Raji (cell line): ENCODE data around the gene MAPK12.

ENCODE experiments used
- POLR2A ChIP-seq: IDR thresholded peaks from 2 replicates; pipeline ENCODE4 v1.6.1; 2011; ENCODE audit warnings: low read depth, low read length, control low read depth; ENCODE audit not compliant: insufficient read depth

Gene MAPK12

DNA sequence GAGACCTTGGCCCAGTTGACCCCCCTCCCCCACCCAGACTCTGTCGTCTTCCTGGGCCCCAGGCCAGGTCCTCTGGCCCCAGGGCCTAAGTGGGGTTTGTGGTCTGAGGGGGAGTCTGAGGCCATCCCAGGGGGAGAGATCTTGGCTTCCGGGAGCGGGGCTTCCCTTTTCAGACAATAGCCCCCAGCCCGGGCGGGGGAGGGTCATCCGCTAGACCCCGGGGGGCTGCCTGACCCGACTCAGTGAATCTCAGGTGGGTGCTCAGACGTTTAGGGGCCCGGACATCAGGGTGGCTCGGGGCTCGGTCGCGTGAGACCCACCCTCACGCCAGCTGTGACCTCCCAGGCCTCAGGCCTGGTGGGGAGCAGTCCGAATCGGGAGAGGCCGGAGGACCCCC lies 8.1 kb upstream of the MAPK12 start:
- TF ChIP-seq POLR2A = no peak

DNA sequence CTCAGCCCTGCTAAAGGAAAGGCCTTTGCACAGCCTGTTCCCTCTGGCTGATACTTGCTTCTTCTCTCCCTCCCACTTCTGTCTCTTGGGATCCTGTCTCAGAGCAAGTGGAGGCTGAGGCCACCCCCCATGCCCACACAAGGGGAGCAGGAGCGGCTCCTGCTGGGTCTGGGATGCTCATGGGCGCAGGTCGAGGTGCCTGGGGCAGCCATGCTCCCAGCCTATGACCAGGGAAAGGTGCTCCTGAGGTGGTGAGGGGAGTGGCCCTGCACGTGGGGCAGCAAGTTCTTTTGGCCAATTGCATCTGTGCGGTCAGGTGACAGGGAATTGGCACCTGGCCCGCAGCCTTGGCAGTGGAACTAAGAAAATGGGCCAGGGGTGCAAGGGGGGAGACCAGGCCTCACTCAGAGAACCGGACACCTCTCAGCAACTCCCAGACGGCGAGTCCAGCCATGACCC lies 7.2 kb upstream of the MAPK12 start:
- TF ChIP-seq POLR2A = no peak

DNA sequence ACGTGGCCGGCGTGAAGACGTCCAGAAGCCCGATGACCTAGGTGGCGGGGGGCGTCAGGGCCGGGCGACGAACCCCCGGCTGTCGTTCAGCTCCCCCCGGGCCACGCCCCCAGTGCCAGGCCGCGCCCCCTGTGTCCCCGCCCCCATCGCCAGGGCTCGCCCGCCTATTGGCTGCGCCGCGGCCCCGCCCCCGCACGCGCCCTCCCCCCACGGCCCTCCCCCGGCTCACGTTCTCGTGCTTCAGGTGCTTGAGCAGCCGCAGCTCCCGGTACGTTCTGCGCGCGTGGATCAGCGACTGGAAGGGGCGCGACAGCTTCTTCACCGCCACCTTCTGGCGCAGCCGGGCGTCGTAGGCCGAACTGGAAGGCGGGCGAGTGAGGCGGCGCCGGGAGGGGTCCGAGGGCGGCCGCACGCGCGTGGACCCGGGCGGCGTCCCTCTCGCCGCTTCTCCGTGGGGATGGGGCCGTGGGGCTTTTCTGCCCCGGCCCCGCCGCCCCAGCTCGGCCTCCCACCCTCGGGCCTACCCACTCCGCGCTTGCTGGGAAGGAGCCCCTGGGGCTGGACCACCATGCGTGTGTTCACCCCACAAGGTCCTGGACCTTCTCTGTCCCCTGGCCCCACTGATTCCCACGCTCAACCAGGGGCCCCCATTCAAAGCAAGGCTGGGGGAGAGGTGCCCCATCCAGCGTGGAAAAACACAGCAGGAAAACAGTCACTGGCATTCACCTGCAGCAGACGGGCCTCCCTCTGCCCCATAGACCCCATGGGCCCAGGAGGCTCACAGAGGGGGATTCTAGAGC lies 6.3 kb upstream of the MAPK12 start:
- TF ChIP-seq POLR2A = no peak

DNA sequence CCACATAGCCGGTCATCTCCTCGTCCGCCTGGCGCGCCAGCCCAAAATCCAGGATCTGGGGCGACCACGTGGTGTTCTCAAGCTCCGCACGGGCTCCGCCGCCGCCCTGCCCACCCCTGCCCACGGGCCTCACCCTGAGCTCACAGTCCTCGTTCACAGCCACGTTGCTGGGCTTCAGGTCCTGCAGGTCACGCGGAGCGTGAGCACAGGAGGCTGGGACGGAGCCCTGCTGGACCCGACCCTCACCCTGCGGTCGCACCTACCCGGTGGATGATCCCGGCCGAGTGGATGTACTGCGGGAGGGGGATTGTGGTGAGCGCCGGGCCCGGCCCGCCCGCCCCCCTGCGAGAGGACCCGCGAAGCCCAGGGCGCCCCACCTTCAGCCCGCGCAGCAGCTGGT lies 5.5 kb upstream of the MAPK12 start:
- no peak for TF ChIP-seq POLR2A

DNA sequence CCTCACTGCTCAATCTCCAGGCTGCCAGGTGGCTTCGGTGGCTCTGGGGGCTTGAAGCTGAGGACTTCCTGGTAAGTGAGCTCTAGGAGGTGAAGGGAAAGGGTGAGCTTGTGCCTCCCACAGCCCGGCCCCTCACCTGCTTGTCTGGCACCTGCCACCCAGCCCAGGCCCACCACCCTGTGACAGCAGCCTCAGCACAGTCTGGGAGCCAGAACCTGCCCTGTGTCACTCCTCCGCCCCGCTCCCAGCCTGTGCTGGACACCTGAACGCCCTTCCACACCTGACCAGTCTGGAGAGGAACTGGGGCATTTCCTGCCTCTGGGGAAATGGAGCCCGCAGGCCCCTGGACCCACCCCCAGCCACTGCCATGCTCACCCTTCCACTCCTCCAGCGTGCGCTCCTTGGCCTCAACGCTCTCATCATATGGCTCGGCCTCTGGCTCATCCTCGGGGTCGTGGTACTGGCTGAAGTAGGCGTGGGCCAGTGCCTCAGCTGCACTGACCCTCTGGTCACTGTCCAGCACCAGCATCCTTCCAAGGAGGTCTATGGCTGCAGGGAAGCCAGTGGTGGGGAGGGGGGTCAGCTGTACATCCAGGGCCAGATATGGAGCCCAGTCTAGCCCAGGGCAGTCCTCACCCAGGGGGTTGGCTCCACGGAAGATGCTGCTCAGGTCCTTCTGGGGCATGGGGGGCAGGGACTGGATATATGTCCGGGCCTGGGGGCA lies 3.6 kb upstream of the MAPK12 start:
- no peak for TF ChIP-seq POLR2A

DNA sequence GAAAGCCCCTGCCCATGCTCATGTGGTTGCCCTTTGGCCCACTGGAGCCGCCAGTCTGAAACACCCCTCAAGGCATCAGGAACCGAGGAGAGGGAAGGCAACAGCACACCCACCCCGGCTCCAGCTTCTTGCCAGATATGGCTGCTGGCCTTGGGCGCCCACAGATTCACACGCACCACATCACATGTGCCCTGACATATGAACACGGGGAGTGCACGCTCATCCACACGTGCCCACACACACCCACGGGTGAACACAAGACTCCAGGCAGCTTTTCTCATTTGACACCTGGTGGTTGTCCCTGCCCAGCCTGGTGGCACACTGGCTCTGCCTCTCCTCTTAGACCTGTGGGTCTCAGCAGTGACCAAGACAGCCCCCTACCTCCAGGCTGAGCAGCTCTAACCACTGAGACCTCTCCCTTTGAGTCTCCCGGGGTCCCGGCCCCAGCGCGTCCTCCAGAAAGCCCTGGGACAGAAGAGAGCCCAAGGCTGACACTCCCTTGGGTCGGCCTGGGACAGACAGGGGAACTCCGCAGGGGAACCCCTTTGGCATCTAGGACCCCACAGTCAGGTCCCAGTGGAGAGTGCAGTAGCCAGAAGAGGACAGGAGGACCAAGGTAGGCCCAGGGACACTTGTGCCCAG lies 2.7 kb upstream of the MAPK12 start:
- no peak for TF ChIP-seq POLR2A

DNA sequence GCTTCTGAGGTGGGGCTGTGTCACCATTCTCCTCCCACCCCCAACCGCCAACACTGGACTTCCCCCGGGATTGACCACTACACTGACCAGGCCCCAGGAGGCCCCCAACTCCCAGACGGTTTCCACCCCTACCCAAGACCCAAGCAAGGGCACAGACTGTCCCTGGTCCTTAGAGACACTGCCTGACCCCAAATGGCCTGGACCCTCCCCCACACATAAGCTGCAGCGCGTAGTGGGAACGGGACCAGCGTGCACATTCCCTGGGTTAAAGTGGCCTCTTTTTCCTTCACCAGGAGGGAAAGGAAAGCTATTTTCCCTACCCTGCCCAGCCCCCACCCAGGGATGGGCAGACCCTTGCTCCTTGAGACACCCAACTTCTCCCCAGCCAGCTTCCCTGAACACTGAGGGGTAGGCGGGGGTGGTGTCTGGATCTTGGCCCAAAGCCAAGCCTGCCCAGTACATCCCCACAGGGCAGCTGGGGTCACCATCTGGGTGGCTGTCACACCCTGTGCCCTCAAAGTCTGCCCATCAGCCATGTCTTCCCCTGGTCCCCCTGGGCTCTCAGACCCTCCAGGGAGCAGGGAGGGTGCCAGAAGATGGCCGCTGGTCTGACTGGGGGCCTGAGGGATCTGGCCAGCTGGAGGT lies 1.6 kb upstream of the MAPK12 start:
- no peak for TF ChIP-seq POLR2A

DNA sequence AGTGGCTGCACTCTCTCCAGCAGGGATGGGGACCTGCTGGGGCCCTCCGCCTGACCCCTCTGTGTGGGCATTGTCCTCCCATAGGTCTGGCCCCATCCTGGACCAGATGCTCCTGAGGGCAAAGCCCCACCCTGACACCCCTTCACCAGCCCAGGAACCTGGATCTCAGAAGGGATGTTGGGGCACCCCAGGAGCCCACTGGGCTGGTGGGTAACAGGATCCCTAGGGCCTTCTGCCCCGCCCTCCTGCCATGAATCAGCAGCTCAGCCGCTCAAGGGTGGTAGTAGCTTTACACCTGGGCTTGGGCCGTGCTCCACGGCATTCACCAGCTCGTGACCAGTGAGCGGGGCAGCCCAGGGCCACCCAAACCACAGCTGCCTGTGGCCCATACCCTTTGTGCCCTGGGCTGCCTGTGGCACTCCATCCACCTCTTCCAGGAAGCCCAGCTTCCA lies 1.0 kb upstream of the MAPK12 start:
- TF ChIP-seq POLR2A = no peak

DNA sequence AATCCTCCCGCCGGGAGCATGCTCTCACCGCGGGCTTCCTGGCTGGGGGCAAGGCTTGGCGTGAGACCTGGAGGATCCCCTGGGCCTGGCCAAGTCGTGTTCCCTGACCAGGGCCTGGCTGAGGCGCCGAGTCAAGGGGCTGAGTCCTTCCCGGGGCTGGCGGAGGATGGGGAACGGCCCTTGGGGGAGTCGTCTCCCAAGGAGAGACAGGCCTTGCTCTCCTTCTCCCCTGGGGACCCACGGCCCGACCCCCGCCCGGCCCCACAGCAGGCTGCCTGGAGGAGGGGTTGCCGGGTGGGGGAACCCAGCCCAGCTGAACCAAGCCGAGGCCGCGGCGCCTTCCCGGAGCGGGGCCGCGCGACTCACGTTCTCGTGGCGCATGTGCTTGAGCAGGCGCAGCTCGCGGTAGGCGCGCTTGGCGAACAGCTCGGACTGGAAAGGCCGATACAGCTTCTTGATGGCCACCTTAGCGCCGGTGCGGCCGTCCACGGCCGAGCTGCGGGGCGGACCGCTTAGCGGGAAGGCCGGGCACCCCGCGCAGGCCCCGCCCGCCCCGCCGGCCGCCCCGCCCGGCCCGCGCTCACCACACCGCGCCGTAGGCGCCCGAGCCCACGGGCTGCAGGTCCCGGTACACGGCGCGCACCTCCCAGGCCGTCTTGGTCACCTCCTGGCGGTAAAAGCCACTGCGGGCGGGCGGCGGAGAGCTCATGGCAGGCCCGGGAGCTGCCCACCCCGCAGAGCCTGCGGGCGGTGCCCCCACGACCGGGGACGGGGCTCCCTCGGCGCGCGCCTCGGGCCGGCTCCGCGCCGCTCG lies 475 bp downstream of the MAPK12 start:
- peak; percentile 64 for TF ChIP-seq POLR2A

DNA sequence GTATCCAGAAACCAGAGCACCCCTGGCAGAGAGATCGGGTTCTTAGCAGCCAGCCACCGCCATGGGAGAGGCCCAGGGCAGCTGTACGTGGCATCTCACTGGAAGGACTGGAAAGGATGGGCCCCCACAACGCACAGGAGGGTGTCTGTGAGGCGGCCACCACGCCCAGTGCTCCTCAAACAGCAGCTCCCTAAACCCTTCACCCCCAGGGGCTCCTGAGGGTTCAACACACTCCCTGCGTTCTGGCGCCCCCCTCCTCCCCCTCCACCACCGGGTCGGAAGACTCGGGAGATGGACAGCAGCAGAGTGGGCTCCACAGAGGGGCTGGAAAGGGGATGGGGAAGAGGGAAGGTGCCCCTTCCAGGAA lies 1.1 kb downstream of the MAPK12 start:
- no peak for TF ChIP-seq POLR2A

DNA sequence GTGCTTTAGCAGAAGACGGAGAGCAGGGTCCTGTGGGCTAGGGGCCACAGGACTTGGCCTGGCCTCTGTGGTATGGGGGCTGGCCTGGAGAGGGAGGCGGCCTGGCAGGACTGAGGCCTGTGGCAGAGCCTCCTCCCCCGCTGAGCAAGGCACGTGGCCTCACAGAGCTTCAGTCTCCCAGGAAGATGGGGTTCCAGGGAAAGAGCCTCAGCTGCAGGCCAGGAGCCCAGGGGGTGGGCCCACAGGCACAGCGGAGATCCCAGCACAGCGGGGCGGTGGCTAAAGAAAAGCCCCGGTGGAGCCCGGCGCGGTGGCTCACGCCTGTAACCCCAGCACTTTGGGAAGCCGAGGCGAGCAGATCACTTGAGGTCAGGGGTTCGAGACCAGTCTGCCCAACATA lies 2.2 kb downstream of the MAPK12 start:
- no peak for TF ChIP-seq POLR2A

DNA sequence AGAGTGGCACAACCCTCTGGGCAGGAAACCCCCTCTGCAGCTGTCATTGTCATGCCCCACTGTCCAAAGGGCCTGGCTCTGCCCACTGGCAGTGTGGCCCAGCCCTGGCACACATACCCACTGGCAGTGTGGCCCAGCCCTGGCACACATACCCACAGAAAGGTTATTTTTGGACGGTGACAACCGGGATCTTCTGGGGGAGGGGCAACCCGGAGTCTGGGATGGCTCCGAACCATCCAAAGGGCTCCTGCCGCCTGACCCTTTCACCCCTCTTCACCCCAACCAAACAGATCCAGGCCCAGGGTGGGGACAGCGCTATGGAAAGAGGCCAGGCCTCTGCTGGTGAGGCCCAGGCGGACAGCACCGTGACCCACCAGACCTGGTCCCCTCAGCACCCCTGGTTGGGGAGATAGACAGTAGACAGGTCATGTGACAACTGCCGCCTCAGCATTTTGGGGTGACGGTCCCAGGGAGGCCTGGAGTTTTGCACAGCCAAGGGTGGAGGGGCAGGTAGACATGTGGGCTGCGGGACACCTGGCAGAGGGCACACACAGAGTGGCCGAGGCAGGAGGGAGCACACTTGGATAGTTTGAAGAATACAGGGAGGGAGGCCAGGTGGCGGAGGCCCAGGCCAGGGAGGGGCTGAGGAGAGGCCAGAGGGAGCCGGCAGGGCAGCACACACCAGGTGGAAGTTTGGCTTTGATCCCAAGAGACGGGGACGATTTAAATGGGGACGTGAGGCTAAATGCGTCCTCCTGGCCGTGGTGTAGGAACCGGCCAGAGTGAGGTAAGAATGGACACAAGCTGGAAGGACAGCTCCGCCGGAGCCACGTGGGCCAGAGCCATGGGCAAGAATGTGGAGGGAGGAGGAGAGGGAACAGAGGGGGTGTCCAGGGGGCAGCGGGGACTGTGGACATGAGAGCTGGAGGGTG lies 2.9 kb downstream of the MAPK12 start:
- no peak for TF ChIP-seq POLR2A
